HS-5 (cell line): ENCODE measurements around the gene VPS35L.
"Not testable (repeated sequence)": the region's sequence is repeated elsewhere in the genome, so short reads cannot be mapped to it uniquely, and the experiment has no call there.

Experiments used
- DNase-seq: peaks from one replicate; pipeline ENCODE4 v3.0.0-alpha.2; 2012; ENCODE audit warnings: low read depth

The VPS35L gene

GRCh38 chr16:19712418-19713058 lies 157.0 kb downstream of the VPS35L start:
- no peak for DNase-seq

GRCh38 chr16:19713697-19714096 lies 158.2 kb downstream of the VPS35L start:
- no peak for DNase-seq

GRCh38 chr16:19715566-19715965 lies 160.1 kb downstream of the VPS35L start:
- DNase-seq, result no peak

GRCh38 chr16:19716183-19716582 lies 160.7 kb downstream of the VPS35L start:
- DNase-seq, result no peak

GRCh38 chr16:19716728-19717127 lies 161.2 kb downstream of the VPS35L start:
- DNase-seq, result not testable (repeated sequence)

- DNase-seq, result no peak
These were observed 161.8 kb downstream of the VPS35L start for GRCh38 chr16:19717314-19717713.

GRCh38 chr16:19717741-19718623 lies 162.5 kb downstream of the VPS35L start, which contains the start of the genes IQCK and KNOP1:
TSS of gene IQCK (plus strand) at chr16:19718271. CDS start at chr16:19718307, 36 bp downstream.
TSS of gene KNOP1 (minus strand) at chr16:19718227. CDS start at chr16:19715035, 3,192 bp downstream.
- DNase-seq, result peak; percentile 33

GRCh38 chr16:19718624-19718965 lies 163.1 kb downstream of the VPS35L start:
- DNase-seq, result no peak

GRCh38 chr16:19722269-19722952 lies 166.9 kb downstream of the VPS35L start:
- no peak for DNase-seq

- no peak for DNase-seq
These were observed 167.5 kb downstream of the VPS35L start for GRCh38 chr16:19722981-19723380.

- no peak for DNase-seq
These were observed 173.1 kb downstream of the VPS35L start for GRCh38 chr16:19728636-19728965.

- DNase-seq, result no peak
These were observed 178.0 kb downstream of the VPS35L start for GRCh38 chr16:19733551-19733950.

- no peak for DNase-seq
These were observed 179.8 kb downstream of the VPS35L start for GRCh38 chr16:19735074-19735867.

GRCh38 chr16:19737306-19738038 lies 182.0 kb downstream of the VPS35L start:
- no peak for DNase-seq

- no peak for DNase-seq
These were observed 185.9 kb downstream of the VPS35L start for GRCh38 chr16:19741354-19741753.

- no peak for DNase-seq
These were observed 188.3 kb downstream of the VPS35L start for GRCh38 chr16:19743816-19744159.

GRCh38 chr16:19744670-19745069 lies 189.2 kb downstream of the VPS35L start:
- no peak for DNase-seq

- DNase-seq, result peak; percentile 14
These were observed 189.9 kb downstream of the VPS35L start for GRCh38 chr16:19745286-19746010.

GRCh38 chr16:19746561-19746960 lies 191.1 kb downstream of the VPS35L start:
- no peak for DNase-seq

- DNase-seq, result no peak
These were observed 193.1 kb downstream of the VPS35L start for GRCh38 chr16:19748389-19749168.
